ENCODE data around the gene HCK.

DNA sequence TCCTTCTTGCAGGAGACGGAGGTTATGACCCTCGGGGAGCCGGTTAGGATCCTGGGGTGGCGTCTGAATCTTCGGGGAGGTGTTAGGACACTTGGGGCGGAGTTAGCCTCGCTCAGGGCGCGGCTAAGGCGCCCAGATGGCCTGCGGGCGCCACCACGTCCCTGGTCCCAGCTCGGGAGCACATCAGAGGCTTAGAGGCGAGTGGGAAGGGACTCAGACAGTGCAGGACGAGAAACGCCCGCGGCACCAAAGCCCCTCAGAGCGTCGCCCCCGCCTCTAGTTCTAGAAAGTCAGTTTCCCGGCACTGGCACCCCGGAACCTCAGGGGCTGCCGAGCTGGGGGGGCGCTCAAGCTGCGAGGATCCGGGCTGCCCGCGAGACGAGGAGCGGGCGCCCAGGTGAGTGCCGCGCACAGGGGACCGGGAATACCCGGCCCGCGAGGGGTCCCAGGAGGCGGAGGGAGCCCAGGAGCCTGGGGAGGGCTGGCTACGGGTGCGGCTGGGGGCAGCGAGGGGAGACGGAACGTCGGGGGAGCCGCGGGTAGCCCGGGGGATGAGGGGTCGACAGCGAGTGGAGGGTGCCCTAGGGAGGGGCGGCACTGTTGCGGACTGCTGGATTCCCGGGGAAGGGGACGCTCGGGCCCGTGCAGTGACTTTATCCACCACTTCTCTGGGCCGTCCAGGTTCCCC is at the start of gene HCK:
- TF ChIP-seq, protein P1, sequence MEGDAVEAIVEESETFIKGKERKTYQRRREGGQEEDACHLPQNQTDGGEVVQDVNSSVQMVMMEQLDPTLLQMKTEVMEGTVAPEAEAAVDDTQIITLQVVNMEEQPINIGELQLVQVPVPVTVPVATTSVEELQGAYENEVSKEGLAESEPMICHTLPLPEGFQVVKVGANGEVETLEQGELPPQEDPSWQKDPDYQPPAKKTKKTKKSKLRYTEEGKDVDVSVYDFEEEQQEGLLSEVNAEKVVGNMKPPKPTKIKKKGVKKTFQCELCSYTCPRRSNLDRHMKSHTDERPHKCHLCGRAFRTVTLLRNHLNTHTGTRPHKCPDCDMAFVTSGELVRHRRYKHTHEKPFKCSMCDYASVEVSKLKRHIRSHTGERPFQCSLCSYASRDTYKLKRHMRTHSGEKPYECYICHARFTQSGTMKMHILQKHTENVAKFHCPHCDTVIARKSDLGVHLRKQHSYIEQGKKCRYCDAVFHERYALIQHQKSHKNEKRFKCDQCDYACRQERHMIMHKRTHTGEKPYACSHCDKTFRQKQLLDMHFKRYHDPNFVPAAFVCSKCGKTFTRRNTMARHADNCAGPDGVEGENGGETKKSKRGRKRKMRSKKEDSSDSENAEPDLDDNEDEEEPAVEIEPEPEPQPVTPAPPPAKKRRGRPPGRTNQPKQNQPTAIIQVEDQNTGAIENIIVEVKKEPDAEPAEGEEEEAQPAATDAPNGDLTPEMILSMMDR (IDR thresholded peaks at IDR 0.05; ENCODE audit: insufficient read depth, low read length, poor library complexity, severe bottlenecking) = no peak
- TF ChIP-seq EZH2phosphoT487 (conservative IDR thresholded peaks at IDR 0.05; ENCODE audit: low read length) = no peak
